Articular chondrocyte of knee joint (primary cell): ENCODE measurements around the gene BCL6. TPM values are rescaled to one million over a fixed set of nuclear protein-coding genes. Genes with fewer than 3 reads are reported as not detected.

Source experiments
- total RNA-seq: library from RNA; depleted of rRNA; stranded (reverse); fragments of >200 nt; gene quantifications from 2 replicates; pipeline ENCODE4 v1.2.3, GENCODE V29; 2012

The BCL6 gene
- total RNA-seq, result 49.7 and 60.5 TPM in 2 replicates

DNA sequence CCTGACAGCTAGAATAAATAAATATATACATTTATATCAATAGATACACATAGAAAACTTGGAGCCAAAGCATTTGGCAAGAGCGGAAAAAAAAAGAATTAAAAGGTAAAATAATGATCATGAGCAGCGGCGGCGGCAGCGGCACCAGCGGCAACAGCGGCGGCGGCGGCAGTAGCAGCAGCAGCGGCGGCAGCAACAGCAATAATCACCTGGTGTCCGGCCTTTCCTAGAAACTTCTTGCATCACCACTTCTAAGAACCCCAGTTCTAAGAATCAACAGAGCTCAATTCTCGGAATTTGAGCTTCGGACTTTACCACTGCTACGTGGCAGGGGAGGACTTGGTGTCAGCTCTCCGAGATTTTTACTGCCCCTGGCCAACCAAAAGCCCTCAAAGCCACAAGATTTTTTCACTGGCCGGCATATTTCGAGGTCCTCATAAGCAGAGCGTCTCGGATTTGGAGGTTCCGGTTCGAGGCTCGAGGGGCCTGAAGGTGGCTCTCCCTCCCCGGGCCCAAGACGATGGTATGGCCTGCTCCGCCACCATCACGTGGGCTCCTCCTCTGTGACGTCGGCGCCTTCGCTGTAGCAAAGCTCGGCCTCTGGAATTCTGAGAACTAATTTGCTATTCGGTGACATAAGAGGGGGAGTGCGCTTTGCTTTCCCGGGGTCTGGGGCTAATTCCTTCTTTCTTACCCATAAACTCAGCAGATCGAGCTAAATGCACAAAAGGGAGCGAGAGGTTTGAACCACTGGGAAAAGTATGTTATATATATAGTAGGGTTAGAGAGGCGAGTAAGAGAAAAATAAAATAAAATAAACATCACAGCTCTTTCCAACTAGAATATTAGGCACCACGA lies at the start of gene BCL6:
BCL6 (minus strand) TSS at position 268 of the 858 bp plus-strand sequence. CDS start 11,775 bp downstream, outside the sequence.

GRCh38 chr3:187702507-187703033 lies 42.7 kb downstream of the BCL6 start, which contains the start of gene RTP2:
Gene RTP2 (minus strand): TSS chr3:187702557. CDS start chr3:187702128, 429 bp downstream.

Other genes with a start within 250 kb of the BCL6 start
- not detected in 2 replicates for gene SST, start 75.1 kb downstream of the BCL6 start, total RNA-seq
- gene RTP2, start 42.9 kb downstream of the BCL6 start, total RNA-seq, result not detected in 2 replicates